ENCODE results near the gene SS18. TPM values are rescaled to one million over a fixed set of nuclear protein-coding genes. Genes with fewer than 3 reads are reported as not detected.

Gene SS18
- total RNA-seq, 1 experiment from 2014 or later = 52.2 TPM

DNA sequence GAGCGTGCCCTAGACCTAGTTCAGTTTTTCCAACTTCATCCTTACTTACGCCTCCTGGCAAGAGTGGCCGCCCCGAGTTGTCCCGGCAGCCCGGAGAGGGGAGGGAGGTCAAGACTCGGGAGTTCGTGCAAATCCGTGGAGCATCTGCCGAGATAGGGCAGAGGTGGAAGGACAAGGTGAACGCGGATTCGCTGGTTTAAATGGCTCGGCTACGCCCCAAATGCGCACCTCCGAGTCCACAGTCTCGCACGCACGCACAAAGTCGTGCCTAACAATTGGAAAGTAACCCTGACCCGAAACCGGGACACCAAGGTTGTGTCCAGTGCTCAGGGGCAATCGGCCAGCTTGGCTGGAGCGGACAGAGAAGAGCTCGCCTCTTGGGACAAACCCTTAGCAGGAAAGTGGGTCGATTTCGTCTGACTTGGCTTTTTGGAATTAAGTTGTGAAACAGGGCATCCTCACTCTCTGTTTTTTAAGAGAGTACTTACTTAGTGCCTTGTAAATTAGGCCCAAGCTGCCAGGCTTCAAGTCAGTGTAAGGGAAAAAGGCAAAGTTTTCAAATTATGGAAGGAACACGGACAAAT, 726 bp upstream of the SS18 start:
- peak overlapping the region; percentile 73 for H3K4me3 ChIP-seq
- intact Hi-C loops (cut with micrococcal nuclease; ENCODE audit: unreplicated experiment) = loop anchor here (5.0 kb wide), 1 partner anchor 456 kb away; the partner anchor contains the start of gene KCTD1
- H3K9me3 ChIP-seq (ENCODE audit: insufficient read depth, low read depth) = no peaks in the 10 kb centered on the region
- H4K20me1 ChIP-seq (ENCODE audit: insufficient read depth) = peaks cover 12% of the 10 kb centered on the region
- H3K36me3 ChIP-seq (ENCODE audit: low read depth) = no peaks in the 10 kb centered on the region
- peaks cover 12% of the 10 kb centered on the region; the same call in 1 of the 2 replicates for H3K4me1 ChIP-seq (replicated peaks; ENCODE audit: insufficient read depth)
- H3K4me2 ChIP-seq = peak overlapping the region; percentile 89
- peak overlapping the region; percentile 60 for H3K27ac ChIP-seq
- ChIA-PET POLR2A (ENCODE audit: unreplicated experiment) (interaction anchor here (0.6 kb wide), 1 partner anchor 554 kb away, joined by 3 read pairs; no protein-coding TSS in a partner anchor), CTCF (no interaction called here)
- TF ChIP-seq, protein P1, sequence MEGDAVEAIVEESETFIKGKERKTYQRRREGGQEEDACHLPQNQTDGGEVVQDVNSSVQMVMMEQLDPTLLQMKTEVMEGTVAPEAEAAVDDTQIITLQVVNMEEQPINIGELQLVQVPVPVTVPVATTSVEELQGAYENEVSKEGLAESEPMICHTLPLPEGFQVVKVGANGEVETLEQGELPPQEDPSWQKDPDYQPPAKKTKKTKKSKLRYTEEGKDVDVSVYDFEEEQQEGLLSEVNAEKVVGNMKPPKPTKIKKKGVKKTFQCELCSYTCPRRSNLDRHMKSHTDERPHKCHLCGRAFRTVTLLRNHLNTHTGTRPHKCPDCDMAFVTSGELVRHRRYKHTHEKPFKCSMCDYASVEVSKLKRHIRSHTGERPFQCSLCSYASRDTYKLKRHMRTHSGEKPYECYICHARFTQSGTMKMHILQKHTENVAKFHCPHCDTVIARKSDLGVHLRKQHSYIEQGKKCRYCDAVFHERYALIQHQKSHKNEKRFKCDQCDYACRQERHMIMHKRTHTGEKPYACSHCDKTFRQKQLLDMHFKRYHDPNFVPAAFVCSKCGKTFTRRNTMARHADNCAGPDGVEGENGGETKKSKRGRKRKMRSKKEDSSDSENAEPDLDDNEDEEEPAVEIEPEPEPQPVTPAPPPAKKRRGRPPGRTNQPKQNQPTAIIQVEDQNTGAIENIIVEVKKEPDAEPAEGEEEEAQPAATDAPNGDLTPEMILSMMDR (conservative IDR thresholded peaks at IDR 0.05) = no peak
- TF ChIP-seq EZH2 (IDR thresholded peaks at IDR 0.05; ENCODE audit: low read depth) = no peak
- H3K79me2 ChIP-seq (ENCODE audit: low read depth) = peaks cover 40% of the 10 kb centered on the region
- TSS peak; percentile 95 for BruUV-seq (replicated peaks)
- DNase-seq = peak in 1 of 2 experiments; percentile 37
- no peaks in the 10 kb centered on the region for H3F3A ChIP-seq (ENCODE audit: insufficient read depth, low read depth)
- no peaks in the 10 kb centered on the region for H3K27me3 ChIP-seq (ENCODE audit: insufficient read depth, low read depth)
- H2AFZ ChIP-seq = peak overlapping the region; percentile 91
- H3K9me2 ChIP-seq (ENCODE audit: insufficient read depth) = no peaks in the 10 kb centered on the region

DNA sequence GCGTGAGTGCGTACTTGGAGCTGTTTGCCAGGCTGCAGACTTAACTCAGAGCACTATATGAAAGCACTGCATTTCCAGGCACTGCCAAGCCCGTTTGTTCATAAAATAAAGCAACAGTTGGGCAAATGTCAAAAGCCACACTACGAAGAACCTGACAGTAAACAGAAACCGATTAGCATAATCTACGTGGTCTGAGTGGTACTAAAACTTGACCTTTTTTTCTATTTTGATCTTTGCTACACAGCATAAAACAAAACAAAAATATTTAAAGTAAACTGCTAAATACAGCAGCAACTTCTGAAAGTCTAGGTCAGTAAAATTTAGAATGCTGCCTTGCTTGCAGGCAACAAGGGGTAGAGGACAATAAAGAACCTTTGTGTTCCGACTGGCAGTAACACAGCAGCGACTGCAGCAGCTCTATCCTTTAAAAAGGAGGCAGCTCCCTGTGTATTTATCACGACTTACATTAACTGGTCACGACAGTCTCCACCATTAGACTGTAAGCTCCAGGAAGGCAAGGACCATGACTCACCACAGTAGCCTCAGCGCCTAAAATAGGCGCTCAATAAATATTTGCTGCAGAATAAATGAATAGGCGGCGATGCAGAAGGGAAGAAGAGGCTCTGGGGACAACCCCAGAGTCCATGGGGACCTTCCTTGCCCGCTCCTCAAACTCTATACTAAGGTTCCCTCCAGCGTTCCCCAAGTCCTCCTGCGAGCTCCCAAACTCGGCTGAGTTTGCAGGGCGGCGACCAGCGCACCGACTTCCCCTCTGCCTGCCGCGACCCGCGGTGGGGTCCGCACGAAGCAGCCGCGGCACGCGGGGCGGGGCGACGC, 902 bp downstream of the SS18 start:
- H3K9me2 ChIP-seq (ENCODE audit: insufficient read depth) = no peaks in the 10 kb centered on the region
- DNase-seq = no peak
- peak overlapping the region; percentile 91; the same call in 1 of the 2 replicates for H2AFZ ChIP-seq
- H3K4me3 ChIP-seq = peak overlapping the region; percentile 73
- peaks cover 12% of the 10 kb centered on the region for H4K20me1 ChIP-seq (ENCODE audit: insufficient read depth)
- no peaks in the 10 kb centered on the region for H3K36me3 ChIP-seq (ENCODE audit: low read depth)
- no peaks in the 10 kb centered on the region for H3F3A ChIP-seq (ENCODE audit: insufficient read depth, low read depth)
- H3K4me2 ChIP-seq = peak overlapping the region; percentile 89
- CTCF ChIA-PET = no interaction called here
- TF ChIP-seq, protein P1 (conservative IDR thresholded peaks at IDR 0.05) = no peak
- no peak for TF ChIP-seq EZH2 (IDR thresholded peaks at IDR 0.05; ENCODE audit: low read depth)
- peak overlapping the region; percentile 60; the same call in 1 of the 2 replicates for H3K27ac ChIP-seq
- no peaks in the 10 kb centered on the region for H3K27me3 ChIP-seq (ENCODE audit: insufficient read depth, low read depth)
- intact Hi-C loops (cut with micrococcal nuclease; ENCODE audit: unreplicated experiment) = loop anchor here (5.0 kb wide), 1 partner anchor 458 kb away; the partner anchor contains the start of gene KCTD1
- no peaks in the 10 kb centered on the region for H3K9me3 ChIP-seq (ENCODE audit: insufficient read depth, low read depth)
- H3K4me1 ChIP-seq (replicated peaks; ENCODE audit: insufficient read depth) = peaks cover 12% of the 10 kb centered on the region; the same call in 1 of the 2 replicates
- POLR2A ChIA-PET (ENCODE audit: unreplicated experiment) = no interaction called here
- H3K79me2 ChIP-seq (ENCODE audit: low read depth) = peaks cover 43% of the 10 kb centered on the region
- BruUV-seq (replicated peaks) = TSS peak; percentile 38

DNA sequence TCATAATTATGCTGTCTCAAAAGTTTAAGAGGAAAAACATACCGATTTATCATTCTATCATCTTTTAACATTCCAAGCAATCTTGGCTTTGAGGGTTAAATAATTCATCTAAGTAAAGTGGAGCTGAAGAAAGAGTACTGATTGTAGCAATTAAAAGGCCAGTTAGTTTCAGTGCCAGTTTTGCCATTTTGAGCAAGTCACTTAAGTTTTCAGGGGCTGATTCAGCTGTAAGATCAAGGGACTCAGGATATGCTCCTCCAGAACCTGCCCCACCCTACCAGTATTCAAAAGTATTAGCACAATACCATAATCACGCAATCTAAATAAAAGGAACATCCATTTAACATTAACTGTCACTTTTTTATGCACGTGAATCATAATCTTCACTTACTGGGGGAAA, 1.9 kb downstream of the SS18 start:
- no peaks in the 10 kb centered on the region for H3F3A ChIP-seq (ENCODE audit: insufficient read depth, low read depth)
- 0 out of 2 replicates have a peak, but pooled peaks cover under 1% of the 10 kb centered on the region for H3K36me3 ChIP-seq (ENCODE audit: low read depth)
- peaks cover 43% of the 10 kb centered on the region for H3K79me2 ChIP-seq (ENCODE audit: low read depth)
- no peaks in the 10 kb centered on the region for H3K9me2 ChIP-seq (ENCODE audit: insufficient read depth)
- POLR2A ChIA-PET (ENCODE audit: unreplicated experiment) = no interaction called here
- intact Hi-C loops (cut with micrococcal nuclease; ENCODE audit: unreplicated experiment) = no loop called here
- H3K4me1 ChIP-seq (replicated peaks; ENCODE audit: insufficient read depth) = peaks cover 12% of the 10 kb centered on the region; the same call in 1 of the 2 replicates
- no TSS peak for BruUV-seq (replicated peaks)
- TF ChIP-seq EZH2 (IDR thresholded peaks at IDR 0.05; ENCODE audit: low read depth) = no peak
- TF ChIP-seq, protein P1 (conservative IDR thresholded peaks at IDR 0.05) = no peak
- no peaks in the 10 kb centered on the region for H3K27me3 ChIP-seq (ENCODE audit: insufficient read depth, low read depth)
- peaks cover 12% of the 10 kb centered on the region for H4K20me1 ChIP-seq (ENCODE audit: insufficient read depth)
- H3K4me3 ChIP-seq = peak overlapping the region; percentile 73
- no peak overlapping the region for H3K27ac ChIP-seq
- H3K4me2 ChIP-seq = peak overlapping the region; percentile 89
- CTCF ChIA-PET = no interaction called here
- DNase-seq = no peak
- no peaks in the 10 kb centered on the region for H3K9me3 ChIP-seq (ENCODE audit: insufficient read depth, low read depth)
- no peak overlapping the region for H2AFZ ChIP-seq

Data from PC-9 (cell line).